HCT116 (cell line): ENCODE measurements around the gene ACOT12. TPM values are rescaled to one million over a fixed set of nuclear protein-coding genes. Genes with fewer than 3 reads are reported as not detected.

Experiments
- ATAC-seq: fragments of 200-7000 bp; cut with Tn5 transposase; 2 replicates; pipeline ENCODE4 v1.9.1; 2020; ENCODE audit warnings: mild to moderate bottlenecking, moderate library complexity
- BruUV-seq: library from RNA; stranded (reverse); fragments of 400-500 nt; replicated peaks from 2 replicates; lab custom pipeline; 2021; lab: Mats Ljungman, UMichigan
- CTCF ChIA-PET: fragments of 300-600 bp; sonication (Branson Sonifier 250); formaldehyde crosslinking; loops from one replicate; lab custom pipeline; 2021; ENCODE audit warnings: antibody characterized with exemption; lab: Charles Lee
- POLR2A ChIA-PET: fragments of 300-600, 350-600 bp; sonication (Branson Sonifier 250); formaldehyde crosslinking; loops from one replicate; lab custom pipeline; 2021; ENCODE audit warnings: antibody characterized with exemption; lab: Charles Lee
- RAD21 ChIA-PET, 2 experiments: fragments of 300-600 bp; sonication (Branson Sonifier 250); formaldehyde crosslinking; loops; one replicate each; lab custom pipeline; 2023; ENCODE audit warnings: low total read pairs in 2 of 2; ENCODE audit not compliant: uncharacterized antibody in 2 of 2, unreplicated experiment in 2 of 2, low non-redundant PET in 1 of 2; lab: Charles Lee
- DNase-seq: peaks from one replicate; pipeline ENCODE4 v3.0.0-alpha.2; 2010; ENCODE audit warnings: low read depth, low spot score
- H2AFZ ChIP-seq: fragments of 200-600 bp; shearing (Covaris generic), sonication (generic); 2 replicates; pipeline ENCODE4 v1.6.1; 2017; ENCODE audit warnings: low read depth, mixed run types, mixed read lengths, antibody characterized with exemption, low read length; ENCODE audit not compliant: poor library complexity, severe bottlenecking
- H3K27ac ChIP-seq: 2 replicates; pipeline ENCODE4 v1.5.1; 2012; ENCODE audit warnings: low read depth, low read length
- H3K27me3 ChIP-seq: fragments of 200-600 bp; sonication (generic); 2 replicates; pipeline ENCODE4 v1.6.1; 2016; ENCODE audit warnings: mixed run types, low read length, mixed read lengths; ENCODE audit not compliant: insufficient read depth
- H3K36me3 ChIP-seq, 2 experiments: fragments of 200-500 bp in 1 of 2; fragments of 200-600 bp in 1 of 2; sonication (Bioruptor generic) in 1 of 2; sonication (generic) in 1 of 2; 2 replicates each; pipeline versions ENCODE4 v1.5.1 to v1.6.1; 2014 to 2016; ENCODE audit warnings: low read length in 2 of 2, inconsistent platforms in 1 of 2, mixed read lengths in 1 of 2, mixed run types in 1 of 2; ENCODE audit not compliant: insufficient read depth in 2 of 2, control insufficient read depth in 1 of 2
- H3K4me1 ChIP-seq, 2 experiments: fragments of 200-600 bp in 1 of 2; sonication (generic) in 1 of 2; 2 replicates each; pipeline versions ENCODE4 v1.5.1 to v1.6.1; 2012 to 2017; ENCODE audit warnings: low read length in 2 of 2, inconsistent platforms in 1 of 2, mild to moderate bottlenecking in 1 of 2, mixed read lengths in 1 of 2, mixed run types in 1 of 2, moderate library complexity in 1 of 2; ENCODE audit not compliant: insufficient read depth in 2 of 2, control insufficient read depth in 1 of 2
- H3K4me2 ChIP-seq: fragments of 200-600 bp; sonication (generic); 2 replicates; pipeline ENCODE4 v1.6.1; 2017; ENCODE audit warnings: mixed run types, low read length, mixed read lengths
- H3K4me3 ChIP-seq, 2 experiments: fragments of 200-600 bp in 1 of 2; sonication (generic) in 1 of 2; replicated peaks in 1 of 2; 2 replicates each; pipeline ENCODE4 v1.5.1; 2011 to 2016; ENCODE audit warnings: low read length in 2 of 2, control low read depth in 1 of 2, low read depth in 1 of 2, mild to moderate bottlenecking in 1 of 2, mixed read lengths in 1 of 2, mixed run types in 1 of 2
- H3K79me2 ChIP-seq: fragments of 200-600 bp; sonication (generic); 2 replicates; pipeline ENCODE4 v1.6.1; 2017; ENCODE audit warnings: mild to moderate bottlenecking, mixed run types, low read length, moderate library complexity, mixed read lengths; ENCODE audit not compliant: insufficient read depth
- H3K9ac ChIP-seq: fragments of 200-600 bp; sonication (generic); 2 replicates; pipeline ENCODE4 v1.6.1; 2016; ENCODE audit warnings: low read length, mixed read lengths
- H3K9me2 ChIP-seq: fragments of 200-600 bp; sonication (generic), shearing (Covaris generic); 2 replicates; pipeline ENCODE4 v1.6.1; 2017; ENCODE audit warnings: mixed run types, mild to moderate bottlenecking, moderate library complexity; ENCODE audit not compliant: insufficient read depth
- H3K9me3 ChIP-seq, 2 experiments: fragments of 200-500 bp in 1 of 2; fragments of 200-600 bp in 1 of 2; sonication (Bioruptor generic) in 1 of 2; sonication (generic) in 1 of 2; 2 replicates each; pipeline ENCODE4 v1.6.1; 2014 to 2017; ENCODE audit warnings: low read length in 2 of 2, mixed read lengths in 2 of 2, inconsistent platforms in 1 of 2, low read depth in 1 of 2, mild to moderate bottlenecking in 1 of 2, mixed run types in 1 of 2, moderate library complexity in 1 of 2; ENCODE audit not compliant: control insufficient read depth in 1 of 2, insufficient read depth in 1 of 2
- H4K20me1 ChIP-seq: fragments of 200-600 bp; sonication (generic), shearing (Covaris generic); 2 replicates; pipeline ENCODE4 v1.6.1; 2017; ENCODE audit warnings: mixed run types, mild to moderate bottlenecking, moderate library complexity; ENCODE audit not compliant: insufficient read depth
- CBX3 ChIP-seq: IDR thresholded peaks from 2 replicates; pipeline ENCODE4 v1.6.1; 2012; ENCODE audit warnings: low read depth
- CEBPB ChIP-seq: IDR thresholded peaks from 2 replicates; pipeline ENCODE4 v1.6.1; 2012; ENCODE audit warnings: low read depth
- EGR1 ChIP-seq: IDR thresholded peaks from 2 replicates; pipeline ENCODE4 v1.6.1; 2012; ENCODE audit warnings: low read depth
- ELF1 ChIP-seq: IDR thresholded peaks from 2 replicates; pipeline ENCODE4 v1.6.1; 2012; ENCODE audit warnings: low read depth, borderline replicate concordance
- EZH2 ChIP-seq: fragments of 200-600 bp; sonication (generic); IDR thresholded peaks from 2 replicates; pipeline ENCODE4 v1.6.1; 2017; ENCODE audit warnings: antibody characterized with exemption, mixed run types
- EZH2phosphoT487 ChIP-seq: fragments of 200-600 bp; IDR thresholded peaks from 2 replicates; pipeline ENCODE4 v1.6.1; 2018; ENCODE audit warnings: antibody characterized with exemption, borderline replicate concordance
- JUND ChIP-seq: IDR thresholded peaks from 2 replicates; pipeline ENCODE4 v1.6.1; 2012
- POLR2A ChIP-seq: IDR thresholded peaks from 2 replicates; pipeline ENCODE4 v1.7.0; 2011; ENCODE audit warnings: borderline replicate concordance; ENCODE audit not compliant: insufficient read depth, insufficient read length; ENCODE audit errors: extremely low read depth
- RAD21 ChIP-seq: IDR thresholded peaks from 2 replicates; pipeline ENCODE4 v1.6.1; 2012; ENCODE audit warnings: low read depth, mild to moderate bottlenecking
- SP1 ChIP-seq: IDR thresholded peaks from 2 replicates; pipeline ENCODE4 v1.6.1; 2012; ENCODE audit warnings: low read depth
- SRF ChIP-seq: IDR thresholded peaks from 2 replicates; pipeline ENCODE4 v1.6.1; 2012; ENCODE audit warnings: low read depth
- YY1 ChIP-seq: IDR thresholded peaks from 2 replicates; pipeline ENCODE4 v1.6.1; 2011; ENCODE audit warnings: low read length, low read depth, moderate library complexity, mild to moderate bottlenecking; ENCODE audit not compliant: insufficient replicate concordance; ENCODE audit errors: extremely low read depth
- ZFX ChIP-seq: fragments of 450-650 bp; IDR thresholded peaks from 2 replicates; pipeline ENCODE4 v1.6.1; 2017
- ZNF274 ChIP-seq: fragments of 200-500 bp; sonication (Bioruptor generic); IDR thresholded peaks from 2 replicates; pipeline ENCODE4 v1.6.1; 2014; ENCODE audit warnings: mild to moderate bottlenecking, low read depth, low read length, inconsistent platforms
- intact Hi-C: fragments of 100-400 bp; cut with micrococcal nuclease; formaldehyde crosslinking; loops from 2 replicates; pipeline ENCODE4 v1.10.0; 2022
- total RNA-seq: library from RNA; stranded (reverse); gene quantifications from one replicate; pipeline ENCODE4 v1.2.1, GENCODE V29; 2021; ENCODE audit not compliant: unreplicated experiment
- TF ChIP-seq, protein P1 (sequence below): IDR thresholded peaks from 2 replicates; pipeline ENCODE4 v1.6.1; 2012
- TF ChIP-seq, protein P2 (sequence below): IDR thresholded peaks from 2 replicates; pipeline ENCODE4 v1.6.1; 2012; ENCODE audit warnings: low read depth
- TF ChIP-seq, protein P3 (sequence below), 3 experiments: fragments of 200-600 bp in 1 of 3; sonication (generic) in 1 of 3; IDR thresholded peaks in 2 of 3; conservative IDR thresholded peaks in 1 of 3; 2 replicates each; pipeline ENCODE4 v1.5.1; 2012 to 2017; ENCODE audit warnings: low read depth in 2 of 3, low read length in 2 of 3, antibody characterized with exemption in 1 of 3, borderline replicate concordance in 1 of 3, control low read depth in 1 of 3, mild to moderate bottlenecking in 1 of 3, mixed read lengths in 1 of 3, mixed run types in 1 of 3, moderate library complexity in 1 of 3; ENCODE audit not compliant: insufficient read depth in 1 of 3
- TF ChIP-seq, protein P4 (sequence below): IDR thresholded peaks from 2 replicates; pipeline ENCODE4 v1.6.1; 2012

The ACOT12 gene
- total RNA-seq, 1 experiment from 2014 or later: not detected

DNA sequence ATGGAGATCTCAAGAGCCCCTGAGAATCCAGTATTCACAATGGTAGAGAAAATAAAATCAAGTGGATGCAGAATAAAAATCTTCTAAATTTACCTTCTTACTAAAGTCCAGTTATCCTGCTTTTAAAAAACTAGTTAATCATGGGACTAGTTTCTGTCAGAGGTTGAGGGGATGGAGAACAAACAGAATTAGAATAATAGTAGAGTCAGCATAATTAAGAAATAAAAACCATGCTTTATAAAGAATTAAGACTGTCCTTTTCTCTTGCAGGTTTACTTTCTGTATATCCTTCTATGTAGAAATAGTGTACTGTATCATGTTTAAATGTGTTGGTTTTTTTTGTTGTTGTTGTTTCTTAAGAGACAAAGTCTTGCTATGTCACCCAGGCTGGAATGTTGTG, 23.0 kb downstream of the ACOT12 start:
- ChIA-PET POLR2A (no interaction called here), RAD21 (no interaction called here), CTCF (no interaction called here)
- BruUV-seq: no TSS peak
- Histone ChIP-seq H3K4me2 (no peak overlapping the region), H3K9me3 (no peaks in the 10 kb centered on the region), H3K79me2 (no peaks in the 10 kb centered on the region), H3K27ac (no peak overlapping the region), H3K9me2 (no peaks in the 10 kb centered on the region), H3K4me1 (no peaks in the 10 kb centered on the region), H4K20me1 (no peaks in the 10 kb centered on the region), H3K9ac (no peak overlapping the region), H2AFZ (no peak overlapping the region), H3K4me3 (no peak overlapping the region), H3K36me3 (no peaks in the 10 kb centered on the region), H3K27me3 (no peaks in the 10 kb centered on the region)
- intact Hi-C loops: no loop called here
- TF ChIP-seq, protein P1, sequence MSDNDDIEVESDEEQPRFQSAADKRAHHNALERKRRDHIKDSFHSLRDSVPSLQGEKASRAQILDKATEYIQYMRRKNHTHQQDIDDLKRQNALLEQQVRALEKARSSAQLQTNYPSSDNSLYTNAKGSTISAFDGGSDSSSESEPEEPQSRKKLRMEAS: no peak
- no peak for TF ChIP-seq CBX3
- no peak for TF ChIP-seq EZH2phosphoT487
- TF ChIP-seq SRF: no peak
- no peak for TF ChIP-seq CEBPB
- TF ChIP-seq EZH2: no peak
- no peak for TF ChIP-seq SP1
- TF ChIP-seq, protein P2, sequence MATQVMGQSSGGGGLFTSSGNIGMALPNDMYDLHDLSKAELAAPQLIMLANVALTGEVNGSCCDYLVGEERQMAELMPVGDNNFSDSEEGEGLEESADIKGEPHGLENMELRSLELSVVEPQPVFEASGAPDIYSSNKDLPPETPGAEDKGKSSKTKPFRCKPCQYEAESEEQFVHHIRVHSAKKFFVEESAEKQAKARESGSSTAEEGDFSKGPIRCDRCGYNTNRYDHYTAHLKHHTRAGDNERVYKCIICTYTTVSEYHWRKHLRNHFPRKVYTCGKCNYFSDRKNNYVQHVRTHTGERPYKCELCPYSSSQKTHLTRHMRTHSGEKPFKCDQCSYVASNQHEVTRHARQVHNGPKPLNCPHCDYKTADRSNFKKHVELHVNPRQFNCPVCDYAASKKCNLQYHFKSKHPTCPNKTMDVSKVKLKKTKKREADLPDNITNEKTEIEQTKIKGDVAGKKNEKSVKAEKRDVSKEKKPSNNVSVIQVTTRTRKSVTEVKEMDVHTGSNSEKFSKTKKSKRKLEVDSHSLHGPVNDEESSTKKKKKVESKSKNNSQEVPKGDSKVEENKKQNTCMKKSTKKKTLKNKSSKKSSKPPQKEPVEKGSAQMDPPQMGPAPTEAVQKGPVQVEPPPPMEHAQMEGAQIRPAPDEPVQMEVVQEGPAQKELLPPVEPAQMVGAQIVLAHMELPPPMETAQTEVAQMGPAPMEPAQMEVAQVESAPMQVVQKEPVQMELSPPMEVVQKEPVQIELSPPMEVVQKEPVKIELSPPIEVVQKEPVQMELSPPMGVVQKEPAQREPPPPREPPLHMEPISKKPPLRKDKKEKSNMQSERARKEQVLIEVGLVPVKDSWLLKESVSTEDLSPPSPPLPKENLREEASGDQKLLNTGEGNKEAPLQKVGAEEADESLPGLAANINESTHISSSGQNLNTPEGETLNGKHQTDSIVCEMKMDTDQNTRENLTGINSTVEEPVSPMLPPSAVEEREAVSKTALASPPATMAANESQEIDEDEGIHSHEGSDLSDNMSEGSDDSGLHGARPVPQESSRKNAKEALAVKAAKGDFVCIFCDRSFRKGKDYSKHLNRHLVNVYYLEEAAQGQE: no peak
- TF ChIP-seq ZNF274: no peak
- no peak for TF ChIP-seq YY1
- TF ChIP-seq ZFX: no peak
- TF ChIP-seq POLR2A: no peak
- TF ChIP-seq ELF1: no peak
- TF ChIP-seq, protein P3, sequence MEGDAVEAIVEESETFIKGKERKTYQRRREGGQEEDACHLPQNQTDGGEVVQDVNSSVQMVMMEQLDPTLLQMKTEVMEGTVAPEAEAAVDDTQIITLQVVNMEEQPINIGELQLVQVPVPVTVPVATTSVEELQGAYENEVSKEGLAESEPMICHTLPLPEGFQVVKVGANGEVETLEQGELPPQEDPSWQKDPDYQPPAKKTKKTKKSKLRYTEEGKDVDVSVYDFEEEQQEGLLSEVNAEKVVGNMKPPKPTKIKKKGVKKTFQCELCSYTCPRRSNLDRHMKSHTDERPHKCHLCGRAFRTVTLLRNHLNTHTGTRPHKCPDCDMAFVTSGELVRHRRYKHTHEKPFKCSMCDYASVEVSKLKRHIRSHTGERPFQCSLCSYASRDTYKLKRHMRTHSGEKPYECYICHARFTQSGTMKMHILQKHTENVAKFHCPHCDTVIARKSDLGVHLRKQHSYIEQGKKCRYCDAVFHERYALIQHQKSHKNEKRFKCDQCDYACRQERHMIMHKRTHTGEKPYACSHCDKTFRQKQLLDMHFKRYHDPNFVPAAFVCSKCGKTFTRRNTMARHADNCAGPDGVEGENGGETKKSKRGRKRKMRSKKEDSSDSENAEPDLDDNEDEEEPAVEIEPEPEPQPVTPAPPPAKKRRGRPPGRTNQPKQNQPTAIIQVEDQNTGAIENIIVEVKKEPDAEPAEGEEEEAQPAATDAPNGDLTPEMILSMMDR (IDR thresholded peaks at IDR 0.05 in 2 of 3, conservative IDR thresholded peaks at IDR 0.05 in 1 of 3; ENCODE audit: borderline replicate concordance in 1 of 3, insufficient read depth in 1 of 3, low read depth in 2 of 3, low read length in 2 of 3): no peak
- TF ChIP-seq RAD21: no peak
- no peak for TF ChIP-seq JUND
- TF ChIP-seq, protein P4, sequence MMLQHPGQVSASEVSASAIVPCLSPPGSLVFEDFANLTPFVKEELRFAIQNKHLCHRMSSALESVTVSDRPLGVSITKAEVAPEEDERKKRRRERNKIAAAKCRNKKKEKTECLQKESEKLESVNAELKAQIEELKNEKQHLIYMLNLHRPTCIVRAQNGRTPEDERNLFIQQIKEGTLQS: no peak
- no peak for TF ChIP-seq EGR1
- no peak for ATAC-seq
- DNase-seq: no peak
